GM21447 (cell line): Measurements from ENCODE around the gene UBAC2.

Source experiments
- ATAC-seq: cut with Tn5 transposase; IDR thresholded peaks from one replicate; pipeline ENCODE4 v1.9.1; 2021; ENCODE audit not compliant: unreplicated experiment

The UBAC2 gene

DNA sequence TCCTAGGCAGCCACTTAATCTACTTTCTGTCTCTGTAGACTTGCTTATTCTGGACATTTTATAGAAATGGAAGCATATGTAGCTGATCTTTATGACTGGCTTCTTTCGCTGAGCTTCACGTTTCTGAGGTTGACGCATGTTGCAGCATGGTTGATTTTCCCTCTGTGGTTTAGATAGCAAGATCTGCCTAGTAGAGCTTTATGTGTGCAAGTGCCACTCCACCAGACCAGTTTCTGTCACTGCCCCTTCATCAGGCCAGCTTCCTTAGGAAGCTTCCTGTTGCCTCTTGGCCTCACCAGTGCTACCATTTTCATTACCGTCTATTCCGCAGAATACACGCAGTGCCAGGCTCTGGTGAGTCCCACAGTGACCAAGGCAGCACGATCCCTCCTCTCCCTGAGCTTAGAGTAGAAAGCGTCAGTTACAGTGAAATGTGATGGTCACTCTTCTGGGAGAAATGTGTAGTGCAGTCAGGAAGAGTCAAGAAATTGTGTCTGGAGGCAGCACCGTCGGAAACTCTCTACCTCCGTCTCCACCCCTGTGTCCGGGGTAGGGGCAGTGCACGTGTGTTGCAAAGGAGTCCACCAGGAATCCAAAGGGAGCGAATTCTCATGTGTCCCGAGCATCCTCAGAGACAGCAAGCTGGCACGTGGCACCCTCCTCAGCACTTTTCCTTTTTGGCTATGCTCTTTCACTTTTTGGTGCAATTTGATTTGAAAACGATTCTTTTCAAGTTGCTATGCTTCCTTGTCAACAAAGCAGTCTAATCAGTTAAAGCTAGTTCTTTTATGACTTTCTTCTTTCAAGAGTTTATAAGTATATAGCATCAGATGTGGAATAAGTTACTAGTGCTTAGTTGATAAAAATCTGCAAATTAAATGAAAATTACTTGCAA is 151.9 kb downstream of the UBAC2 start:
- no peak for ATAC-seq

DNA sequence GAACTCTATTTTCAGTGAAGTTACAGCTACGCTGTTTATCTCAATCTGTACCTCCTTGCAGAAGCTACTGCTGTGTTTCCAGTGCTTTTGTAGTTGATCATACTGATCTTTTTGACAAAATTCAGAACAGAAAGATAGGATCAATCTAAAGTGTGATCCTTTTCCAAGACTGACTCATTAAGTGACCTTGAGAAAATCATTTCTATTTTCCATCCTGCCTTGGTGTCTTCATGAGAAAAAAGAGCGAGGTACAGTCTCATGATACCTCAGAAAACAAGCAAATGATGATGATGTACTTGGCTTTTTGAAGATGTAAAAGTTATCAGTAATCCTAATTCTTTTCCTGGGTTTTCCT is 152.6 kb downstream of the UBAC2 start:
- no peak for ATAC-seq

DNA sequence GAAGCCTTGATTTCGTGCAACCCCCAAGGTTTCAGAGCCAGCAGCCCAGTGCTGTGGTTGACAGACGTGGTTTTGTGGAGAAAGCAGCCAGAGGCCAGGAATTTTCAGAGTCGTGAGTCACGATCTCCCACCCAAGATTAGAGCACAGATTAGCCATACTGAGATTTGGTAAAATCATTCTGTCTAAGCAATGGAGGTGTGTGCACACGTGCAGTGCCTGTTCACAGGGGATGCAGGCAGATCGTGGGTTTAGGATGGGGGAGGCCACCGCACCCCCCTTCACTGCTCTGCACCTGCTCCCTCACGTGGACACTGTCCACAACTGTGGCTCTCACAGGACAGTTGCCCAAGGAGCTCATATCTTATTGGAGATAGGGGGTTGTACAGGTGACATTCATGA is 153.2 kb downstream of the UBAC2 start:
- no peak for ATAC-seq

GRCh38 chr13:99354371-99354951 is 153.8 kb downstream of the UBAC2 start:
- peak; percentile 24 for ATAC-seq

GRCh38 chr13:99355267-99356011 is 154.8 kb downstream of the UBAC2 start:
- no peak for ATAC-seq

GRCh38 chr13:99356012-99356261 is 155.3 kb downstream of the UBAC2 start:
- no peak for ATAC-seq

DNA sequence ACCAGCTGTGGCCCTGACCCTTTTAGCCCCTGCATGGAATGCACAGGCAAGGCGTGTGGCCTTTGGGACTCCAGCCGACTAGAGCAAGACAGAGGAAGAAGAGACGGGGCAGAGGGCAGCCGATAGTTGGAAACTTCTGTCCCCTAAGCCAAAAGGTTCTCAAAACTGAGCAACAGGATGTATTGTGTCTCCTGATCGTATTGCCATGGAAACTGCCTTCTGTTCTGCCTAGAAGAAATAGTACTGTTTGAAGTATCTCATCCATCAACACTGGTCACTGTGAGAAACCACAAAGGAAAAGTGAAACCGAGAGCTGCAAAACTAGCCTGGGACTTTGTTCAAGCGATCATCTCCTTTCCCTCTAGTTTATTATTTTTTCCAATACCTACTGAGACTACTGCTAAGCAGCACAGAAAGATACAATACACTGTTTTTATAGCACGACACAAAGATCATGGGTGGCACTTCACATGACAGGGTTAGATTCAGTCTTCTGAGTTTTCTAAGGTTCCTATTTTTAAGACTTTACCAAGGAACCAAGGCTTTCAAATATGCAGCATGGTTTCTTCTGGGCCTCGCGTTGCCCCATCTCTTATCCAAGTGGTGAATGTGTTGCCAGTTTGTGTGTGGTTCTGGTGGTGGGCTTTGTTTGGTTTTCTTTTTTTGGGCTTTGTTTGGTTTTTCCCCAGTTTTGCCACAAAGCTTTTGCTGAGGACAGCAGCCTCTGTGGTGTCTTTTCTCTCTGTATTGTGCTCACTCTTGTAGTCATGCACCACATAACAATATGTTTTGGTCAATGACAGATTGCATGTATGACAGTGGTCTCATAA is 155.8 kb downstream of the UBAC2 start:
- ATAC-seq: peak; percentile 60

DNA sequence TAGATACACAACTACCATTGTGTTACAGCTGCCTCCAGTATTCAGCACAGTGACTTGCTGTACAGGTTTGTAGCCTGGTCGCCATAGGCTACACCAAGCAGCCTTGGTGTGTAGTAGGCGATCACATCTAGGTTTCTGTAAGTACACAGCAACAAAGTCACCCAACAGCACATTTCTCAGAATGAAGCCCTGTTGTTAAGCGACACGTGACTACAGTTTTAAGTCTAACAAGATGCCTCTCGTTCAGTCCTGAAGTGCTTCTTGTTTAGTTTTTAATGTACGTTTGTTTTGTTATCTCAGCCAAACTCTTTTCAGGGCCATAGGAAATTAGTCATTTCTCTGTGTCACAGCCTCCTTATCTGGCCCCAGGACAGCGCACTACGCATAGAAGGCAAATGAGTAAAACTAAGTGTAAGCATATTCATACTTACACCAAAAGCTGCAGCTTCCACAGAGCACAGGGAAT is 156.5 kb downstream of the UBAC2 start:
- ATAC-seq: peak; percentile 30

DNA sequence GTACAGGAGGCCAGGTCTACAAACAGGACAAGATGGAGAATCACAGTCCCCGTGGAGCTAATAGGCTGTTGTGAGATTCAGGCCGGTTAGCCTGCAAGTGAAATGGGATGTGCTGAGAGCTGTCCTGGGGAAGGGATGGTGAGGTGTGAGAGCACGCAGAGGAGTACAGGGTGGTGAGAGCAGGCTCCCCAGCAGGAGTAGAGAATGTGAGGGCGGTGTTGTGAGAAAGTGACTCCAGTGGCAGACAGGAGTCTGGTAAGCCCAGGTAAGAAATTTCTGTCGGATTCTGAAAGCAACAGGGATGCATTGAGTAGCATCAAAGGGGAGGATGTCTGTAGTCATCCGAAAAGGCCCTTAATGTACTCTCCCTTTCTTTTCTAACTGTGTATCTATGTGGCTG is 157.3 kb downstream of the UBAC2 start:
- no peak for ATAC-seq

DNA sequence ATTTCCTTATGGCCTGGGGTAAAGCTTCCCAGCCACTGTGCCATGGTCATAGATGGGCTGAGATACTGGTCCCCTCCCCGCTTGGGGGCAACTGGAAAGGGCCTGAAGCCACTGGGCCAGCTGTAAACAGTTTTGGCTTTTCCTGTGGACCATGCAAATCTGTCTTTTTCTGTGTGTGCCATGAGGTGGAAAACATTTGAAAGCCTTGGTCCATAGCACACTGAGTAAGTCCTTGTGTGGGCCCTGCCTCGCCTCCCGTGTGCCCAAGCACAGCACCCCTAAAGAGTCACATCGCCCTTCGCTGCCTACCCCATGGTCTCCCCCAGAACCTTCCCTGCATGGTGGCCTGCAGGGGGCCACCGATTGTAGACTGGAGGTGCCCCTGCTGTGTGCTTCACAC is 158.9 kb downstream of the UBAC2 start:
- no peak for ATAC-seq

GRCh38 chr13:99360696-99361095 is 160.0 kb downstream of the UBAC2 start:
- no peak for ATAC-seq

GRCh38 chr13:99361197-99361596 is 160.5 kb downstream of the UBAC2 start:
- ATAC-seq: no peak

DNA sequence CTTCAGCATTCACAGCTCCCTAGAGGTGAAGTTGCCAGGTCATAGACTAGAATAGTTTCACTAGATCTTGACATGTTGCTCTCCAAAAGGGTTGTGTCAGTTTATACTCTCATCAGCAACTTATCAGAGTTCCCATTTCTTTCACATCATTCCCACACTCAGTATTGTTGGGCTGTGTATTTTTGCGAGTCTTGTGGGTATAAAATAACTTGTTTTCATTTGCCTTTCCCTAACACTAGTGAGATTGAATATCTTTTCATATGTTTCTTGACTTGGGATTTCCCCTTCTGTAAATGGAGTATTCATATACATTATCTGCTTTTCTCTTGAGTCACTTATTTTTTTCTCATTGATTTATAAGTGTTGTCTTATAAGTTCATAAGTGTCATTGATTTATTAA is 161.7 kb downstream of the UBAC2 start:
- no peak for ATAC-seq

GRCh38 chr13:99363391-99363790 is 162.7 kb downstream of the UBAC2 start:
- no peak for ATAC-seq

DNA sequence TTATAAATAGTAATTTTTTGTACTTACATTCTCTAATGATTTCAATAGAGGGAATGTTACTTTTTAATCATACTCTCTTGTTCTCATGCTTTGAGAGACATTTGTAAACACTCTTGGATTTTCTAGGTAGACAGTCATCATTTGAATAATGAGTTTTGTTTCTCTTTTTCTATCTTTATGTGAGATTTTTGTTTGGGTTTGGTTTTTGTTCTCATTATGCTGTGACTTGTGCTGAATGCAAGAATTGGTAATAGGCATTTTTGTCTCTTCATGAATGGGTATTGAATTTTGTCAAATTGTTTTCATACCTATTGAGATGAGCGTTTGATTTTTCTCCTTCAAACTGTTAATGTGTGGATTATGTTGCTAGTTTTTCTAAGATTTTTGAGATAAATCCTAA is 163.3 kb downstream of the UBAC2 start:
- peak; percentile 46 for ATAC-seq

GRCh38 chr13:99366075-99366987 is 165.7 kb downstream of the UBAC2 start:
- peak; percentile 55 for ATAC-seq

DNA sequence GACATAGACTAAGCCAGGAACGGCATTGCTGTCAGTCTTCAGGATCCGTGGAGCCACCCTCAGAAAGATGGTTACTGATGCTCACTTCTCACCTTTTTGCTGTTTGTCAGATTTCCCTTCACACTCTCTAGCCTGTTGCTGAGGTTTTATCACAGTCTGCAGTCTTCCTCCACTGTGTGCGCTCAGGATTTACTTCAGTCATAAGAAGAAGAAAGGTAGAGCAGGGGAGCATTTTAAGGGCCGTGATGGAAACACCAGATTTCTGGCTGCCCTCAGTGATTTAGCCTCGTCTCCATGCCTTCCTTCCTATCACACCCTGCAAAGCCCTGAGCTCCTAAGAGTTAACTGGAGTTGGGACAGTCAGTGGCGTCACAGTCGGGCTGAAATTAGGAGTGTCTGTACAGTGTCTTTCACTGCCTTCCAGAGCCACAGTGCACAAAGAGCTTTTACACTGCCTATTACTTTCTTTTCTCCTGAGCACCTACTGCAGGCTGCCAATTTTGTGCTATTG is 166.5 kb downstream of the UBAC2 start:
- no peak for ATAC-seq

DNA sequence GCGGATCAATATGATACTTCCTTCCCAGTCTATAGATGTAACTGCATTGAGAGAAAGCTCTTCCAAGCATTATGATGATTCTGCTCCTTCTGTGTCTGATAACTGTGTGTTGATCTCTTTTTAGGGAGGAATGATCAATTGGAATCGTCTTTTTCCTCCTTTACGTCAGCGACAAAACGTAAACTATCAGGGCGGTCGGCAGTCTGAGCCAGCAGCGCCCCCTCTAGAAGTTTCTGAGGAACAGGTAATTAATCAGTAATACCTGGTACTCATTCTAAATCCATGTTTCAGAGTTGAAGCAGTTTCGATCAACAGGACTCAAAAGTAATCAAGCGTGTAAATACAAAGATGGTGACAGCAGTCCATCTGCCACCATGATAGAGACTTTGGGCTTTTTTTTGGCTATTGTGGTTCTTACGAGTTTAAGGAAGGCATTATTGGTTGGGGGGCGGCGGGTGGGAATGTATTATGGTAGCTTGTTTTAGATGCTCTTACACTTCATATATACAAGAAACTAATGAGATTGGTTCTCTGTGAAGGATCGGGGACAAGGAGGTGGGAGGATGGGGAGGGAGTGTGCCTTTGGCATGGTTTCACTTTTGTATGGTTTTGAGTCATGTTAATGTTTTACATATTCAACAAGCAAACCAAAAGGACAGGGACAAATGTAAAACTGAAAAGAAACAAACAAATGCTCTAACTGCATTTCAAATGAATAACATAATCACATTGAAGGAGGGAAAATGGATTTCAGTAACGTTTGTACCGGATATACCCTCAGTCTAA is 167.2 kb downstream of the UBAC2 start:
- ATAC-seq: peak; percentile 41
